Activated T-cell treated with anti-CD3 and anti-CD28 coated beads for 4 hours (primary cell): ENCODE measurements around the gene SPP2.

Experiments
- DNase-seq: peaks from one replicate; pipeline ENCODE4 v3.0.0-alpha.2; 2020

SPP2 gene

GRCh38 chr2:234096164-234096563 is 45.7 kb downstream of the SPP2 start:
- no peak for DNase-seq

- no peak for DNase-seq
Observed at GRCh38 chr2:234098681-234099080, 48.2 kb downstream of the SPP2 start.

GRCh38 chr2:234099266-234099665 is 48.8 kb downstream of the SPP2 start:
- DNase-seq, result no peak

GRCh38 chr2:234100686-234101085 is 50.2 kb downstream of the SPP2 start:
- no peak for DNase-seq

- DNase-seq, result no peak
Observed at GRCh38 chr2:234102112-234102511, 51.6 kb downstream of the SPP2 start.

- DNase-seq, result no peak
Observed at GRCh38 chr2:234107861-234108260, 57.4 kb downstream of the SPP2 start.

GRCh38 chr2:234109321-234109720 is 58.8 kb downstream of the SPP2 start:
- no peak for DNase-seq

GRCh38 chr2:234110219-234110618 is 59.7 kb downstream of the SPP2 start:
- DNase-seq, result no peak

- no peak for DNase-seq
Observed at GRCh38 chr2:234111523-234111922, 61.0 kb downstream of the SPP2 start.

- no peak for DNase-seq
Observed at GRCh38 chr2:234116010-234116409, 65.5 kb downstream of the SPP2 start.

GRCh38 chr2:234121999-234122398 is 71.5 kb downstream of the SPP2 start:
- DNase-seq, result no peak

- DNase-seq, result no peak
Observed at GRCh38 chr2:234125451-234126145, 75.1 kb downstream of the SPP2 start.

GRCh38 chr2:234126146-234126470 is 75.6 kb downstream of the SPP2 start:
- DNase-seq, result no peak
